Measurements from ENCODE around the gene WNT4. TPM values are rescaled to one million over a fixed set of nuclear protein-coding genes. Genes with fewer than 3 reads are reported as not detected.

Gene WNT4
- total and polyA plus RNA-seq, 2 of the 8 experiments (the other 6 are each of a cell fraction or from before 2014, with no cell fraction given) = 1.3 to 6.6 TPM

- Histone ChIP-seq H2AFZ (ENCODE audit: low read length) (no peak overlapping the region), H2BK15ac (ENCODE audit: low read length) (no peak overlapping the region), H3K4me3 (ENCODE audit: extremely low read depth in 1 of 4, insufficient read depth in 2 of 4, low read depth in 3 of 4, low read length in 4 of 4) (no peak overlapping the region), H3K79me2 (ENCODE audit: control insufficient read depth in 1 of 2, insufficient read depth in 2 of 2, low read length in 2 of 2) (no peaks in the 10 kb centered on the region), H3K9ac (replicated peaks in 1 of 4; ENCODE audit: extremely low read depth in 1 of 4, low read depth in 3 of 4, low read length in 3 of 4) (no peak overlapping the region), H3K27ac (ENCODE audit: low read depth, low read length) (no peak overlapping the region), H3K23ac (ENCODE audit: insufficient read length) (no peak overlapping the region), H4K20me1 (replicated peaks in 1 of 2; ENCODE audit: control insufficient read depth in 1 of 2, insufficient read depth in 2 of 2, low read length in 2 of 2) (peaks cover 2 to 14% of the 10 kb centered on the region in 2 experiments), H2BK5ac (ENCODE audit: low read depth, low read length) (no peak overlapping the region), H4K5ac (ENCODE audit: insufficient read length, low read depth, low read length) (no peak overlapping the region), H2BK120ac (replicated peaks; ENCODE audit: low read depth, low read length) (no peak overlapping the region), H3K23me2 (ENCODE audit: low read depth, low read length) (no peaks in the 10 kb centered on the region), H3K79me1 (ENCODE audit: low read depth, low read length) (peaks cover 5% of the 10 kb centered on the region), H3K14ac (ENCODE audit: insufficient read length) (no peak overlapping the region), H3K36me3 (ENCODE audit: control insufficient read depth in 2 of 4, insufficient read depth in 4 of 4, low read length in 3 of 4) (peaks cover 0 to 3% (median 1%) of the 10 kb centered on the region in 4 experiments; a peak in 2 of 8 replicates), H3K4ac (replicated peaks; ENCODE audit: insufficient read length, low read depth, low read length) (no peak overlapping the region), H3K4me2 (ENCODE audit: insufficient read depth in 1 of 2, low read depth in 2 of 2, low read length in 2 of 2) (no peak overlapping the region), H4K91ac (replicated peaks; ENCODE audit: insufficient read length, low read length) (no peak overlapping the region), H4K8ac (ENCODE audit: extremely low read depth, insufficient read depth, low read length) (no peak overlapping the region), H3K18ac (ENCODE audit: extremely low read depth, low read length) (no peak overlapping the region), H2BK20ac (ENCODE audit: low read length) (no peak overlapping the region), H3K9me3 (ENCODE audit: insufficient read depth in 2 of 2, low read depth in 1 of 2, low read length in 1 of 2) (no peaks in the 10 kb centered on the region), H2AK5ac (ENCODE audit: low read depth, low read length) (no peak overlapping the region), H3K56ac (replicated peaks; ENCODE audit: insufficient read length, low read depth, low read length) (no peak overlapping the region), H3K4me1 (replicated peaks in 1 of 4; ENCODE audit: control insufficient read depth in 3 of 4, insufficient read depth in 4 of 4, low read length in 3 of 4) (peaks cover 0 to 20% (median 16%) of the 10 kb centered on the region in 4 experiments; a peak in 6 of 7 replicates), H2BK12ac (ENCODE audit: low read depth, low read length) (no peak overlapping the region), H3K27me3 (replicated peaks in 1 of 4; ENCODE audit: control insufficient read depth in 3 of 4, extremely low read depth in 1 of 4, insufficient read depth in 3 of 4, low read length in 3 of 4) (no peaks in the 10 kb centered on the region)
- WGBS, 2 experiments (ENCODE audit: extremely low coverage in 1 of 2, insufficient coverage in 1 of 2, insufficient read length in 1 of 2, insufficient replicate concordance in 2 of 2, low coverage in 1 of 2, low lambda C conversion rate in 2 of 2, missing lambda C conversion rate in 1 of 2) = 86% methylated on average over 8 of the region's 9 CpGs; no CpG with 5 or more reads in 1 of the 2 experiments
- CTCF ChIA-PET (ENCODE audit: partially characterized antibody) = interaction anchor here (0.7 to 3.9 kb wide), 9 partner anchors 8 to 293 kb away, joined by 3 to 25 read pairs (median 4); no protein-coding TSS in a partner anchor
- DNase-seq (ENCODE audit: low read depth in 1 of 2, low spot score in 2 of 2) = no peak
- FAIRE-seq = no peak
- POLR2A ChIA-PET (ENCODE audit: partially characterized antibody) = interaction anchor here (1.3 kb wide), 2 partner anchors 9 to 18 kb away, joined by 3 to 4 read pairs; no protein-coding TSS in a partner anchor
- TF ChIP-seq CHD2 (IDR thresholded peaks at IDR 0.05; ENCODE audit: low read length) = no peak
- no peak for TF ChIP-seq KDM4A (IDR thresholded peaks at IDR 0.05; ENCODE audit: low read depth, low read length, severe bottlenecking)
- TF ChIP-seq E2F6 (IDR thresholded peaks at IDR 0.05) = no peak
- no peak for TF ChIP-seq SP2 (IDR thresholded peaks at IDR 0.05; ENCODE audit: low read length)
- TF ChIP-seq KDM5A (IDR thresholded peaks at IDR 0.05; ENCODE audit: low read length) = no peak
These were observed 18.9 kb downstream of the WNT4 start for GRCh38 chr1:22123901-22124404.
